Neural cell (in vitro differentiated cells): ENCODE measurements around the gene MTHFD1L. TPM values are rescaled to one million over a fixed set of nuclear protein-coding genes. Genes with fewer than 3 reads are reported as not detected.

Experiments used
- H2AFZ ChIP-seq: fragments of 200-600, 300-800 bp; sonication (generic), shearing (Covaris generic); 2 replicates; pipeline ENCODE4 v1.6.0; 2014; ENCODE audit warnings: low read depth, mild to moderate bottlenecking, antibody characterized with exemption, low read length, moderate library complexity
- H3F3A ChIP-seq: fragments of 200-600 bp; shearing (Covaris generic); 2 replicates; pipeline ENCODE4 v1.6.1; 2016; ENCODE audit warnings: mild to moderate bottlenecking, moderate library complexity, mixed read lengths, antibody characterized with exemption, low read length; ENCODE audit not compliant: insufficient read depth, poor library complexity, severe bottlenecking
- H3K27ac ChIP-seq: fragments of 200-600, 300-800 bp; sonication (generic), shearing (Covaris generic); 2 replicates; pipeline ENCODE4 v1.5.1; 2014; ENCODE audit warnings: mild to moderate bottlenecking, low read length, moderate library complexity
- H3K27me3 ChIP-seq: fragments of 300-800, 200-600 bp; sonication (generic), shearing (Covaris generic); 2 replicates; pipeline ENCODE4 v1.6.0; 2014; ENCODE audit warnings: mild to moderate bottlenecking, low read depth, low read length, moderate library complexity; ENCODE audit not compliant: insufficient read depth
- H3K36me3 ChIP-seq: fragments of 300-800, 200-600 bp; sonication (generic), shearing (Covaris generic); 2 replicates; pipeline ENCODE4 v1.5.1; 2014; ENCODE audit warnings: mild to moderate bottlenecking, antibody characterized with exemption, low read length, moderate library complexity; ENCODE audit not compliant: insufficient read depth
- H3K4me2 ChIP-seq: fragments of 300-800, 200-600 bp; sonication (generic), shearing (Covaris generic); 2 replicates; pipeline ENCODE4 v1.6.0; 2014; ENCODE audit warnings: mild to moderate bottlenecking, low read length
- H3K4me3 ChIP-seq: fragments of 300-800, 200-600 bp; sonication (generic), shearing (Covaris generic); 2 replicates; pipeline ENCODE4 v1.5.1; 2014; ENCODE audit warnings: mild to moderate bottlenecking, low read length, moderate library complexity
- H3K79me2 ChIP-seq: fragments of 200-600 bp; shearing (Covaris generic); replicated peaks from 2 replicates; pipeline ENCODE4 v1.6.0; 2014; ENCODE audit warnings: mild to moderate bottlenecking, low read length, moderate library complexity; ENCODE audit not compliant: insufficient read depth
- H3K9ac ChIP-seq: fragments of 300-800, 200-600 bp; sonication (generic), shearing (Covaris generic); 2 replicates; pipeline ENCODE4 v1.6.1; 2016; ENCODE audit warnings: mild to moderate bottlenecking, low read length, mixed read lengths
- H3K9me2 ChIP-seq: fragments of 200-600 bp; shearing (Covaris generic); 2 replicates; pipeline ENCODE4 v1.6.1; 2016; ENCODE audit warnings: mild to moderate bottlenecking, low read length, mixed read lengths; ENCODE audit not compliant: insufficient read depth
- H3K9me3 ChIP-seq: fragments of 200-600, 300-800 bp; sonication (generic), shearing (Covaris generic); 2 replicates; pipeline ENCODE4 v1.6.1; 2016; ENCODE audit warnings: mild to moderate bottlenecking, mixed run types, low read length, moderate library complexity, mixed read lengths
- H4K20me1 ChIP-seq: fragments of 200-600 bp; shearing (Covaris generic); 2 replicates; pipeline ENCODE4 v1.6.1; 2016; ENCODE audit warnings: mild to moderate bottlenecking, mixed run types; ENCODE audit not compliant: insufficient read depth
- CTCF ChIP-seq: fragments of 450-650 bp; IDR thresholded peaks from 2 replicates; pipeline ENCODE4 v1.5.1; 2014; ENCODE audit warnings: antibody characterized with exemption, mild to moderate bottlenecking, moderate library complexity; ENCODE audit not compliant: poor library complexity, severe bottlenecking
- EP300 ChIP-seq: fragments of 450-650 bp; conservative IDR thresholded peaks from 2 replicates; pipeline ENCODE4 v1.6.1; 2014; ENCODE audit warnings: antibody characterized with exemption, mild to moderate bottlenecking, moderate library complexity; ENCODE audit not compliant: poor library complexity, severe bottlenecking
- EZH2 ChIP-seq: fragments of 200-600, 300-800 bp; shearing (Covaris generic), sonication (generic); IDR thresholded peaks from 2 replicates; pipeline ENCODE4 v1.6.1; 2014; ENCODE audit warnings: antibody characterized with exemption, low read length, borderline replicate concordance, mild to moderate bottlenecking; ENCODE audit not compliant: insufficient read depth, poor library complexity, severe bottlenecking
- MXI1 ChIP-seq: fragments of 450-650 bp; conservative IDR thresholded peaks from 2 replicates; pipeline ENCODE4 v1.6.1; 2014; ENCODE audit warnings: antibody characterized with exemption, mild to moderate bottlenecking; ENCODE audit not compliant: poor library complexity, severe bottlenecking
- POLR2AphosphoS5 ChIP-seq: IDR thresholded peaks from 2 replicates; pipeline ENCODE4 v1.6.1; 2012
- RAD21 ChIP-seq: fragments of 450-650 bp; conservative IDR thresholded peaks from 2 replicates; pipeline ENCODE4 v1.6.1; 2014; ENCODE audit warnings: antibody characterized with exemption, mild to moderate bottlenecking, moderate library complexity
- REST ChIP-seq: IDR thresholded peaks from 2 replicates; pipeline ENCODE4 v1.6.1; 2012; ENCODE audit warnings: borderline replicate concordance
- SMC3 ChIP-seq: fragments of 450-650 bp; conservative IDR thresholded peaks from 2 replicates; pipeline ENCODE4 v1.6.1; 2014; ENCODE audit warnings: antibody characterized with exemption, mild to moderate bottlenecking, moderate library complexity; ENCODE audit not compliant: poor library complexity
- TAF1 ChIP-seq: IDR thresholded peaks from 2 replicates; pipeline ENCODE4 v1.6.1; 2012; ENCODE audit warnings: low read depth
- polyA plus RNA-seq: library from polyadenylated mRNA; depleted of rRNA; stranded (reverse); fragments of >200 nt; gene quantifications from 2 replicates; pipeline ENCODE4 v1.2.3, GENCODE V29; 2014

The MTHFD1L gene
- polyA plus RNA-seq, 1 donor from 2014 or later: 6.3 TPM

GRCh38 chr6:150977281-150977680 lies 111.8 kb downstream of the MTHFD1L start:
- TF ChIP-seq REST (no peak), EZH2 (no peak), EP300 (no peak), CTCF (no peak), TAF1 (no peak), SMC3 (no peak), POLR2AphosphoS5 (no peak), RAD21 (no peak), MXI1 (no peak)
- H4K20me1 ChIP-seq: no peaks in the 10 kb centered on the region
- no peak overlapping the region for H3K27ac ChIP-seq
- no peak overlapping the region for H2AFZ ChIP-seq
- H3K79me2 ChIP-seq: no peaks in the 10 kb centered on the region
- no peaks in the 10 kb centered on the region for H3K9me3 ChIP-seq
- no peak overlapping the region for H3K9ac ChIP-seq
- no peaks in the 10 kb centered on the region for H3K27me3 ChIP-seq
- H3K36me3 ChIP-seq: no peaks in the 10 kb centered on the region
- no peaks in the 10 kb centered on the region for H3F3A ChIP-seq
- no peak overlapping the region for H3K4me3 ChIP-seq
- no peaks in the 10 kb centered on the region for H3K9me2 ChIP-seq
- no peak overlapping the region for H3K4me2 ChIP-seq

- Histone ChIP-seq H2AFZ (no peak overlapping the region), H3K27me3 (no peaks in the 10 kb centered on the region), H3K4me2 (no peak overlapping the region), H3K9me2 (no peaks in the 10 kb centered on the region), H3K9ac (no peak overlapping the region), H4K20me1 (no peaks in the 10 kb centered on the region), H3K4me3 (no peak overlapping the region), H3K79me2 (no peaks in the 10 kb centered on the region), H3K27ac (no peak overlapping the region), H3F3A (no peaks in the 10 kb centered on the region), H3K9me3 (no peaks in the 10 kb centered on the region), H3K36me3 (no peaks in the 10 kb centered on the region)
- no peak for TF ChIP-seq EZH2
- no peak for TF ChIP-seq CTCF
- no peak for TF ChIP-seq EP300
- TF ChIP-seq MXI1: no peak
- no peak for TF ChIP-seq REST
- TF ChIP-seq SMC3: no peak
- no peak for TF ChIP-seq POLR2AphosphoS5
- no peak for TF ChIP-seq RAD21
- TF ChIP-seq TAF1: no peak
Observed at GRCh38 chr6:150978624-150979023, 113.1 kb downstream of the MTHFD1L start.
